ENCODE measurements around the gene KLC4.
"Not testable (repeated sequence)": the region's sequence is repeated elsewhere in the genome, so short reads cannot be mapped to it uniquely, and the experiment has no call there.

Gene KLC4

GRCh38 chr6:43041475-43041874, 18.0 kb upstream of the KLC4 start:
- DNase-seq; H3K9me3 Mint-ChIP-seq; H3K27me3 Mint-ChIP-seq; ATAC-seq (replicated peaks); H3K4me3 Mint-ChIP-seq; H3K4me1 Mint-ChIP-seq (ENCODE audit: low read depth in 2 of 2): not testable (repeated sequence)
- Mint-ChIP-seq H3K36me3 (ENCODE audit: insufficient read depth) (peaks cover 20% of the 10 kb centered on the region), H3K27ac (peak overlapping the region in 1 of 2 donors; percentile 76)

- ATAC-seq (replicated peaks) (no peak), DNase-seq (no peak)
- no peak overlapping the region for H3K4me3 Mint-ChIP-seq
- no peaks in the 10 kb centered on the region for H3K27me3 Mint-ChIP-seq
- H3K27ac Mint-ChIP-seq, result peak overlapping the region in 1 of 2 donors; percentile 44
- peaks cover 13% of the 10 kb centered on the region for H3K36me3 Mint-ChIP-seq (ENCODE audit: insufficient read depth)
- H3K9me3 Mint-ChIP-seq, result no peaks in the 10 kb centered on the region
- H3K4me1 Mint-ChIP-seq (ENCODE audit: low read depth in 2 of 2), result no peaks in the 10 kb centered on the region
These were observed 16.1 kb upstream of the KLC4 start for GRCh38 chr6:43043310-43043709.

GRCh38 chr6:43045371-43045930, 14.0 kb upstream of the KLC4 start:
- Mint-ChIP-seq H3K4me1 (ENCODE audit: low read depth in 2 of 2) (peaks cover 0 to under 1% of the 10 kb centered on the region in 2 donors), H3K27me3 (no peaks in the 10 kb centered on the region), H3K4me3 (no peak overlapping the region), H3K9me3 (no peaks in the 10 kb centered on the region), H3K27ac (peak overlapping the region in 1 of 2 donors; percentile 13), H3K36me3 (ENCODE audit: insufficient read depth) (peaks cover 15% of the 10 kb centered on the region)
- no peak for DNase-seq
- no peak for ATAC-seq (replicated peaks)

- ATAC-seq (replicated peaks) (no peak), DNase-seq (no peak)
- peaks cover 18 to 25% of the 10 kb centered on the region in 2 donors for H3K4me1 Mint-ChIP-seq (ENCODE audit: low read depth in 2 of 2)
- no peak overlapping the region for H3K4me3 Mint-ChIP-seq
- H3K9me3 Mint-ChIP-seq, result no peaks in the 10 kb centered on the region
- H3K27me3 Mint-ChIP-seq, result no peaks in the 10 kb centered on the region
- H3K36me3 Mint-ChIP-seq (ENCODE audit: insufficient read depth), result peaks cover 19% of the 10 kb centered on the region
- H3K27ac Mint-ChIP-seq, result no peak overlapping the region
These were observed 11.4 kb upstream of the KLC4 start for GRCh38 chr6:43047998-43048397.

GRCh38 chr6:43050981-43051380, 8.4 kb upstream of the KLC4 start:
- Mint-ChIP-seq H3K27ac (peak overlapping the region; percentile 1 to 95), H3K4me3 (no peak overlapping the region), H3K36me3 (ENCODE audit: insufficient read depth) (peaks cover 39% of the 10 kb centered on the region), H3K9me3 (no peaks in the 10 kb centered on the region), H3K27me3 (no peaks in the 10 kb centered on the region), H3K4me1 (ENCODE audit: low read depth in 2 of 2) (peaks cover 30 to 38% of the 10 kb centered on the region in 2 donors)
- ATAC-seq (replicated peaks) (no peak), DNase-seq (no peak)

GRCh38 chr6:43052225-43052841, 7.1 kb upstream of the KLC4 start:
- Mint-ChIP-seq H3K4me3 (peak overlapping the region; percentile 89 to 93), H3K4me1 (ENCODE audit: low read depth in 2 of 2) (peaks cover 30 to 38% of the 10 kb centered on the region in 2 donors), H3K9me3 (no peaks in the 10 kb centered on the region), H3K27me3 (no peaks in the 10 kb centered on the region), H3K27ac (peak overlapping the region; percentile 95), H3K36me3 (ENCODE audit: insufficient read depth) (peaks cover 48% of the 10 kb centered on the region)
- ATAC-seq (replicated peaks) (no peak), DNase-seq (no peak)

- H3K27me3 Mint-ChIP-seq, result no peaks in the 10 kb centered on the region
These were observed 6.4 kb upstream of the KLC4 start for GRCh38 chr6:43052842-43053544.

GRCh38 chr6:43053545-43054205, 5.8 kb upstream of the KLC4 start, which contains the start of gene CUL7:
TSS of gene CUL7 (minus strand) at chr6:43053851. CDS start at chr6:43052788, 1,063 bp downstream.
- Mint-ChIP-seq H3K4me1 (ENCODE audit: low read depth in 2 of 2) (peaks cover 37 to 43% of the 10 kb centered on the region in 2 donors), H3K36me3 (ENCODE audit: insufficient read depth) (peaks cover 56% of the 10 kb centered on the region), H3K27me3 (no peaks in the 10 kb centered on the region), H3K9me3 (no peaks in the 10 kb centered on the region), H3K27ac (peak within 1 kb of the TSS; percentile 95), H3K4me3 (peak within 1 kb of the TSS; percentile 89 to 93)
- ATAC-seq (replicated peaks) (peak; percentile 99), DNase-seq (peak; percentile 81 to 83 (median 82))

More at GRCh38 chr6:43052842-43053544, 6.4 kb upstream of the KLC4 start:
- Mint-ChIP-seq H3K27ac (peak overlapping the region; percentile 95), H3K4me1 (ENCODE audit: low read depth in 2 of 2) (peaks cover 31 to 38% of the 10 kb centered on the region in 2 donors), H3K36me3 (ENCODE audit: insufficient read depth) (peaks cover 53% of the 10 kb centered on the region), H3K9me3 (no peaks in the 10 kb centered on the region), H3K4me3 (peak overlapping the region; percentile 89 to 93)
- DNase-seq, result no peak
- ATAC-seq (replicated peaks), result peak; percentile 16

- DNase-seq (no peak), ATAC-seq (replicated peaks) (no peak)
- Mint-ChIP-seq H3K4me1 (ENCODE audit: low read depth in 2 of 2) (peaks cover 40 to 50% of the 10 kb centered on the region in 2 donors), H3K27ac (peak overlapping the region; percentile 95), H3K4me3 (peak overlapping the region; percentile 89 to 93), H3K9me3 (no peaks in the 10 kb centered on the region), H3K27me3 (no peaks in the 10 kb centered on the region), H3K36me3 (ENCODE audit: insufficient read depth) (peaks cover 52% of the 10 kb centered on the region)
These were observed 5.1 kb upstream of the KLC4 start for GRCh38 chr6:43054206-43054943.

GRCh38 chr6:43055966-43056365, 3.5 kb upstream of the KLC4 start:
- Mint-ChIP-seq H3K4me1 (ENCODE audit: low read depth in 2 of 2) (peaks cover 41 to 48% of the 10 kb centered on the region in 2 donors), H3K36me3 (ENCODE audit: insufficient read depth) (peaks cover 56% of the 10 kb centered on the region), H3K27me3 (no peaks in the 10 kb centered on the region), H3K4me3 (no peak overlapping the region), H3K27ac (no peak overlapping the region), H3K9me3 (no peaks in the 10 kb centered on the region)
- ATAC-seq (replicated peaks) (no peak), DNase-seq (no peak)

- H3K27me3 Mint-ChIP-seq, result no peaks in the 10 kb centered on the region
- H3K4me3 Mint-ChIP-seq, result peak overlapping the region; percentile 93 to 95
- H3K9me3 Mint-ChIP-seq, result no peaks in the 10 kb centered on the region
- peak overlapping the region; percentile 97 to 99 for H3K27ac Mint-ChIP-seq
- H3K4me1 Mint-ChIP-seq (ENCODE audit: low read depth in 2 of 2), result peaks cover 26% of the 10 kb centered on the region in 2 donors
- DNase-seq (no peak), ATAC-seq (replicated peaks) (no peak)
- peaks cover 55% of the 10 kb centered on the region for H3K36me3 Mint-ChIP-seq (ENCODE audit: insufficient read depth)
These were observed 900 bp upstream of the KLC4 start for GRCh38 chr6:43058531-43058930.

GRCh38 chr6:43060034-43060754, 763 bp downstream of the KLC4 start:
- H3K27ac Mint-ChIP-seq, result peak overlapping the region; percentile 97 to 99
- H3K27me3 Mint-ChIP-seq, result no peaks in the 10 kb centered on the region
- no peak for DNase-seq
- H3K4me1 Mint-ChIP-seq (ENCODE audit: low read depth in 2 of 2), result peaks cover 18 to 19% of the 10 kb centered on the region in 2 donors
- no peaks in the 10 kb centered on the region for H3K9me3 Mint-ChIP-seq
- peaks cover 47% of the 10 kb centered on the region for H3K36me3 Mint-ChIP-seq (ENCODE audit: insufficient read depth)
- peak overlapping the region; percentile 93 to 95 for H3K4me3 Mint-ChIP-seq
- ATAC-seq (replicated peaks), result no peak

Measured in effector memory CD8-positive, alpha-beta T cell (primary cell).